CD4-positive, alpha-beta T cell treated with Interferon gamma for 1 hour (primary cell): Measurements from ENCODE around the gene ENO3.
A peak's percentile ranks its signal among the peaks of the same experiment; 100 is the strongest.

Experiments
- DNase-seq: peaks from one replicate; pipeline ENCODE4 v3.0.0-alpha.2; 2020

ENO3 gene

DNA sequence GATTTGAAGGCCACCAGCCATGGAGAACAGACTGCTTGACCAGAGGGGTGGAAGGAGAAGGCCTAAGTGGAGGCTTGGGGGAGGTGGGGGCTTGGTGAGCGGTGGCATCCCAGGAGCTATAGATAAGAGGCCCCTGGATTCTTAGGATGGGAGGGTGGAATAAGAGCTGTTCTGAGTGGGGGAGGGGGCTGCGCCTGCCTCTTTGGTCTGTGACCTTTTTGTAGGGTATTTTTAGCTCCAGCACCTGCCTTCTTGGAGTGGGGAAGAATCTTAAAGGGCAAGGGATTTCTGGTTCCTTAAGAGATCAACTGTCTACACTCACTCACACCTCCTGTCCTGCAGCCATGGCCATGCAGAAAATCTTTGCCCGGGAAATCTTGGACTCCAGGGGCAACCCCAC, 567 bp downstream of the ENO3 start:
- DNase-seq = no peak

DNA sequence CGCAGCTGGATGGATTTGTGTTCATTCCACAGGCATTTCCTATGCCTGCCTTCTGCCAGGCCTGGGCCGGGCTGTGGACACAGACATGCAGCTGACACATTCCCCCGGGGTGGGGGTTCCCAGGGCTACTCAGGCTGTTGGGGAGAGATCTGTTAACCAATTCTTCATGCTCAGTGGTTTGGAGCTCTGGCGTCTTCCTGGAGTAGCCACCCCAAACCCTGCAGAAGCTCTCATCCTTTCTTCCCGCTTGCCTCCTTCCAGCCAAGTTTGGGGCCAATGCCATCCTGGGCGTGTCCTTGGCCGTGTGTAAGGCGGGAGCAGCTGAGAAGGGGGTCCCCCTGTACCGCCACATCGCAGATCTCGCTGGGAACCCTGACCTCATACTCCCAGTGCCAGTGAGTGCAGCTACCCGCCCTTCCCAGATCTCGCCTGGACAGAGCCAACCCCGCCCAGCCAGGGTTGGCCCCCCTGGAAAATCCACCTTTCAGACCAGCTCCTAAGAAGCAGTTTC, 2.6 kb downstream of the ENO3 start:
- DNase-seq = no peak

DNA sequence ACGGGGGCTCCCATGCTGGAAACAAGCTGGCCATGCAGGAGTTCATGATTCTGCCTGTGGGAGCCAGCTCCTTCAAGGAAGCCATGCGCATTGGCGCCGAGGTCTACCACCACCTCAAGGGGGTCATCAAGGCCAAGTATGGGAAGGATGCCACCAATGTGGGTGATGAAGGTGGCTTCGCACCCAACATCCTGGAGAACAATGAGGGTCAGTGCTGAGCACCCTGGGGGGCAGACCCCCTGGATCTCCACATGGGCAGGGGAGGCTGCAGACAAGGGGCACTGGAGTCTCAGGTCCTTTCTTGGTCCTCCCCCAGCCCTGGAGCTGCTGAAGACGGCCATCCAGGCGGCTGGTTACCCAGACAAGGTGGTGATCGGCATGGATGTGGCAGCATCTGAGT, 4.2 kb downstream of the ENO3 start:
- DNase-seq = no peak

DNA sequence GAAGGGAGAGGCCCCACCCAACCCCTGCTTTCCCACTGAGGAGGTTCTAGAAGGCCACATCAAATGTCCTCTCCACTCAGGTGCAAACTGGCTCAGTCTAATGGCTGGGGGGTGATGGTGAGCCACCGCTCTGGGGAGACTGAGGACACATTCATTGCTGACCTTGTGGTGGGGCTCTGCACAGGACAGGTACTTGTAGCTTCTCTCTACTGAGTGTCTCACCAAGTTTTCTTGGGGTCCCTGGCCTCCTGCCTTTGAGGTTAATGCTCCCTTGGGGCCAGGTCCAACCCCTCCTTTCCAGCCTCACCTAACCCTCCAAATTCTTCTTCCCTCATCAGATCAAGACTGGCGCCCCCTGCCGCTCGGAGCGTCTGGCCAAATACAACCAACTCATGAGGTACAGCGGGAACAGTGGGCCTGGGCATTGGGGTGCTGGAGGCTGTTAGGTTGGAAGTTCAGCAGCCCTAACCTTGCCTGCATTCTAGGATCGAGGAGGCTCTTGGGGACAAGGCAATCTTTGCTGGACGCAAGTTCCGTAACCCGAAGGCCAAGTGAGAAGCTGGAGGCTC, 5.7 kb downstream of the ENO3 start:
- DNase-seq = no peak

DNA sequence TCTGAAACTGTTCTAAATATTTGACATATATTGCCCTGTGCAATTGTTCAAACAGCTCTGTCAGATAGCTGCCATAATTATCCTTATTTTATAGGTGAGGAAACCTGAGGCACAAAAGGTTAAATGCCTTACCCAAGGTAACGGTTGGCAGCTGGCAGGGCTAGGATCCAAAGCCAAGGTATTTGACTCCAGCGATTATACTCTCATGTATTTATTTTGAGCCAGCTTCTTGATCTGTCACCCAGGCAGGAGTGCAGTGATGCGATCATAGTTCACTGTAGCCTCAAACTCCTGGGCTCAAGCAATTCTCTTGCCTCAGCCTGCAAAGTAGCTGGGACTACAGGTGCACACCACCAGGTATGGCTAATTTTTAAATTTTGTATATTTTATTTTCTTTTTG, 7.2 kb downstream of the ENO3 start:
- no peak for DNase-seq

DNA sequence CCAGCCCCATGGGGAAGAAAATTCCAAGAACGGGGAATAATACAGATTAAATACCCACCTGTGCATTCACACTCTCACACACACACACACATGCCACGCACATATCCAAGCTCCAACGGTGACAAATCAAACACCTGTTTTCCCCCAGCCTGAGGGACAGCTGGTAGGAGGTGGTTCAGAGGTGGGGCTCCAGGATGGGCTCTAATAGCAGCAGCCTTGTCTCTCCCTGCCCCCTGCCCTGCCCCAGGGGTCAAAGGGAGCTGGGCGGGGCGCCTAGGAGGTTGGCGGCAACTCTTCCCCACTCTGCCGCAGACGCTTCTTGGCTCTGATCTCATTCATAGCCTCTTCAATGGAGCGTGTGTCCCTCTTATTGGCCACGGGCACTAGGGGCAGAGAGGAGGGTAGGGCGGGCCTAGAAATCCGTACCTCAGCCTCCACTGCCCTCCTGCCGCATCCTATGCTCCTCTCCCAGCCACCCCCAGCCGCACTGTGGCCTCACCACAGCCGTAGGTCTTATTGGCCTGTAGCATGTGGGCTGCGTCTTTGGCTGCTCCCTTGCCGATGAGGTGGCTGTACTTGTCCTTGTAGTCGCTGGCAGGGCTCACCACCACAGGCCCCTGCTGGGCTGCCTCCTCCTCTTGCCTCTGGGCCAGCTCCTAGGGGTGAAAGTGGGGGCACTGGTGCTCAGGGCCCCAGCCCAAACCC, 8.5 kb downstream of the ENO3 start:
- DNase-seq = no peak

DNA sequence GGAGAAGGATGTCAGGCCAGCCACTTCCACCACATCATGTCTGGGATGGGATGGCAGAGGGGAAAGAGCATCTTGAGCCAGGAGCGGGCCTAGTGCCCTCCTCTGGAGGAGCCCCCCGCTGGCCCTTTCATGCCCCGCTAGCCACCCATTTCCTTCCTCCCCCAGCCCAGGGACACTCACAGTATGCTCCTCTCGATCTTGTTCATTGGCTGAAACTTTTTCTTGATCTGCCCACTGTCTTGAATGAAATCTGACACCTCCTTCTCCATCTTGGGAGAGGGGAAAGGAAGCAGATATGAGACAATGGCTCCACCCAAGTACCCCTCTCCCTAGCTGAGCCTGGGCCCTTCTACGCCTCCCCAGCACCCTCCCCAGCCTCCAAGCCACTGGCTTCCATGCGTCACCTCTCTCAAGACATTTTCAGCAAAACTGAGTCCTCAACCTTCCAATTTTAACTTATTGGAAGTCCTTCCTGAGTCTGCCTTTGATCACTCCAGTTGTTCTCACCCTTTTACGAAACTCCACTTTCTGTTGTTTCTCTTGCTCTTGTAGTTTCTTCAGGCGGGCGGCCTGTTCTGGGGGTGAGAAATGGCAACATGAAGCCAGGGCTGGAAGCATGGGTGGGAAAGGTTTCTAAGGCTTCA, 9.5 kb downstream of the ENO3 start:
- DNase-seq = no peak

DNA sequence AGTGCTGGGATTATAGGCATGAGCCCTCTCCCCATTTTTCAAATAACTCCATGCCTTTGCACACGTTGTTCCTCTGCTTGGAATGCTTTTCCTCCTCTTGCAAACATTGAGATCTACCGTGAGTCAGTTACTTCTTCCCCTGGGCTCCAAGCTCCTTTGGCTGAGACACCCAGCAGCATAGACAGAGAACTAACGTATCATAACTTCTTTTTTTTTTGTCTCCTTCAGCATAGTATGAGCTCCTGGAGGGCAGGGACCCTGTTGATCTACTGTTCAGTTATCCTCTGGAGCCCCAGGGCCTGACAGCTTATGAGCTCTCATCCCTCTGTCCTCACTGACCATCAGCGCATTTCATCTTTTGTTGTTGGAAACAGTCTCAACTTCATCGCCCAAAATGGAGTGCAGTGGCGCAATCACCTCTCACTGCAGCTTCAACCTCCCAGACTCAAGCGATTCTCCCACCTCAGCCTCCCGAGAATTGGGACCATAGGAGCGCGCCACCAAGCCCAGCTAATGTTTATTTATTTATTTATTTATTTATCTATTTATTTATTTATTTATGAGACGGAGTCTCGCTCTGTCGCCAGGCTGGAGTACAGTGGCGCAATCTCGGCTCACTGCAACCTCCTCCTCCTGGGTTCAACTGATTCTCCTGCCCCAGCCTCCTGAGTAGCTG, 14.5 kb downstream of the ENO3 start:
- no peak for DNase-seq

DNA sequence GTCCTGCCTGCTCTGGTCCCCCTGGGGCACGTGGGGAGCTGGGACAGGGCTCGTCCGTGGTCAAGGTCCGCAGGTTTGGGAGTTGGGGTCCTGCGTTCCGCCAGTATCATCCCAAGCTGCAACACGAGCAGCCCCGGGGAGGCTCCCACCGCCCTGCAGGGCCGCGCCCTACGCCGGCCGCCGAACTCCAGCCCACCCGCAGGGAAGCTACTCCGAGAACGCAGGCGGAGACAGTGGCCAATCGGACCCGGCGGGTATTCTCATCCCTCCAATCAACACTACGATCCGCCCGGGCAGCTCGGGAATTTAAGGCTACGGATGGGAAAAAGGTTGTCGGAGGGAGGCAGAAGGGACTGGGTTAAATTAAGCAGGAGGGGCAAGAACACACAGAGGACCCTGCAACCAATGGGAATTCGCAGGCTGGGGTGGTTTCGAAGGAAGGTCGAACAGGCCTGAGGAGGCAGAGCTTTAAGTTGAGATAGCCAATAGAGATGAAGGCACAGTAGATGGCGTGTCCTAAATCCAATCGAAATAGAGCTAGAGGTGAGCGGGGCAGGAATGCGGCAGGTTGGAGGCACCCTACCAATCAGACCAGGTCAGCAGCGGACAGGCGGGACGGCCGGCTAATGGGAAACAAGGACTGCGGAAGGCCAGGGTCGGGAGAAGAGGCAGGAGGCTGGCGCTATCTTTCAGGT, 16.1 kb downstream of the ENO3 start:
- peak; percentile 99 for DNase-seq

DNA sequence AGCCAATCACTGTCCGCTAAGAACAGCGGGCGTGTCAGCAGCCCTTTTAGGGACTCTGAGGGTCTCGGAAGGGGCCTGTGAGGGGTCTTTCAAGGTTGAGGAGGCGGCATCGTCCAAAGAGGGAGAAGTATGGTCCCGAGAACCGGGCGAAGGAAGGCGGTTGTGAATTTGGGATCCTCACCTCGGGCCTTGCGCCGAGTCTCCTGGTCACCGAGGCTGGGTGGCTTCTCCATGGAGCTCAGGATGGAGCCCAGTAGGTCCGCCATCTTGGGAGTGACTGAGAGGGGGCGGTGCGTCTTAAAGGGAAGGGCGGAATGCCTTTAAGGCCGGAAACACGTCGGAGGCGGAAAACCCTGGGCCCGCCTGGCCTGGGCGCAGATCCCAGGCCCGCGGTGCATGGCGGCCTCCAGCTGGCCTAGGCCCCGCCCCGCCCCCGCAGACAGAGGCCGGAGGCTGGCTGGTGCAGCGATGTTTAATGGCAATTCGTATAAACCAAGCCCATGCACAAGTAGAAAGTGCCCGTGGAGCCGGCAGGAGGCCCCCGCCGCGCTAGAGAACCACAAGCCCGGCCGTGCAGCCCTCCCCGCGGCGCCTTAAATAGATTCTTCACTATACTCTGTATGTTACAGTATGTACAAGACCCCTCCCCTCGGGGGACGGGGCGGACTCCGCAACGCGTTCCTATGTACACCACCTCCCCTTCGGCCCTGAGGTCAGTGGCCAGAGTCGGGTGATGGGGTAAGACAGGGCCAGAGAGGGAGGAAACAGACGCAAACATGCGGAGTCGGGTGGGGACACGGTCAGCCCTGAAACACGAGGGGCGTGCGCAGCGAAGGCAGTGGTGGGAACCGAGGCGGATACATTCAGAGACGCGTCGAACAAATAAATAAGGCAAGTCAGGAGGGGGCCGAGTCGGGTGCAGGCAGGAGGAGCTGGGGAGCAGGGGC, 16.9 kb downstream of the ENO3 start, which contains the start of gene SPAG7:
SPAG7 (minus strand) TSS at position 279 of the 947 bp plus-strand sequence; CDS start at position 266, 13 bp downstream.
- peak; percentile 93 for DNase-seq

DNA sequence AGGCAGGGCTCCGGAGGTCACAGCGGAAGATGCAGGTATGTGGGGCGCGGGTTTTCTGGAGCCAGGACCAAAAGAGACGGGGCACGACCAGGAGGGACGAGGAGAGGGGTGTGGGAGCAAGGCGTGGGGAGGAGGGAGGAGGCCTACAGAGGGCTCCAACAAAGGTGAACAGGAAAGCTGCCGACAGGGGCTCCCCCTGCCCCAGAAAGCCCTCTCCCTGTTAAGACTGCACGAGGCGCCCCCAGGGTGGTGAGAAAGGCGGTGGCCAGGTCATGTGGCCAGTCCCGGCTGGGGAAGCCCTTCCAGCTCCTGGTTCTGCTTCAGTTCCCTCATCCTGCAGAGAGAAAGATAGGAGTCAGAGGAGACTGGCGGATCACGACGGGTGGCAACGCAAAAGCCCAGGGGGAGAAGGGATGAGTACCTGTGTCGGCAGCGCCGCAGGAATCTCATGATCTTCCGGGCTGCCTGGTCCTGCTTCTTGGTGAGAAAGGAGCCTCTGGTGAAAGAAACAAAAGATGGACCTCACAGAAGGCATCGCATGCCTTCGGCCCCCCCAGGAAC, 17.6 kb downstream of the ENO3 start:
- no peak for DNase-seq

DNA sequence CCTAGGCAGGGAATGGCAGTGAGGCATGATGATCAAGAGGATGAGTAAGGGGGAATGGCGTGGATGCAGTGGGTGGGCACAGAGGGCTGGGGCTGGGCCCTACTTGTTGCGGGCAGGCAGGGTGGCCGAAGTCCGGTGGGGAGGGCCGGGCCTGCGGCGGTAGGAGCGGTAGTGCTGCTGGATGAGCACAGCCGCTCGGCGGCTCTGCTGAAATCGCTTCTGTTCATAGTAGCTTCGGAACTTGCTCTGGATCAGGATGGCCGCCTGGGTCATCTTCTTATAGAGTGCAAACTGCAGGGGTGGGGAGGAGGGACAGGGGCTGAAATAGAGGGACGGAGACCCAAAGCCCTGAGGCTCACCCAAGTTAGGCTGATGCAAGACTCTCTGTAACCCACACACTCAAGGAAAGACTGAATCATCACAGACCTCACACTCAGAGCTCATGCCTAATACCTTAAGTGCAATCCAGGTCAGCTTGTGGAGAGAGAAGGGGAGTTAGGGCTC, 18.2 kb downstream of the ENO3 start:
- no peak for DNase-seq

DNA sequence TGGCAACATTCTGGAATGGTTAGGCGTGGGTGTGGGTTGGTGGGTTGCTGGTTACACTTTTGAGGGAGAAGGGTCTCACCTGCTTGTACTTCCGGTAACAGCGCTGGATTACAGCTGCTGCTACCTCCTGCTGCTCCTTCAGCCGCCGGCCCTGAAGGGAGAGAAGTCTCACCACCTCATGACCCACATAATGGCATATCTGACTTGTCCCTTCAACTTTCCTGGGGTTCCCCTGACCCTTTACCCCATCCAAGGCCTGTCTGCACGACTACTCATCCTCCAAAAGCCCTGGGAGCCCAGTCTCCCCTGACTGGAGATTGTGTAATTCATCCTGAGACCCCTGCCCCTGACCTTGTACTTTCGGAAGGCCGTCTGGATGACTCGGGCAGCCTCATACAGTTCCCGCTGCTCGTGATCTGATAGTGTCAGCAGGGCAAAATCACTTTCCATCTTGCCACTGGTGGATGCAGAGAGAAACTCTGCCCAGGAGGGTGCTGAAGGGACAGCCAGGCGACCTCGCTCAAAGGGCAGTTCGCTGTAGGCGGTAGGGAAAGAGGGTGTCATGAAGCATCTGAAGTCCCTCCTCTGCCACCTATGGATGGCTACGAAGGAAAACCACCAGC, 18.7 kb downstream of the ENO3 start:
- no peak for DNase-seq

DNA sequence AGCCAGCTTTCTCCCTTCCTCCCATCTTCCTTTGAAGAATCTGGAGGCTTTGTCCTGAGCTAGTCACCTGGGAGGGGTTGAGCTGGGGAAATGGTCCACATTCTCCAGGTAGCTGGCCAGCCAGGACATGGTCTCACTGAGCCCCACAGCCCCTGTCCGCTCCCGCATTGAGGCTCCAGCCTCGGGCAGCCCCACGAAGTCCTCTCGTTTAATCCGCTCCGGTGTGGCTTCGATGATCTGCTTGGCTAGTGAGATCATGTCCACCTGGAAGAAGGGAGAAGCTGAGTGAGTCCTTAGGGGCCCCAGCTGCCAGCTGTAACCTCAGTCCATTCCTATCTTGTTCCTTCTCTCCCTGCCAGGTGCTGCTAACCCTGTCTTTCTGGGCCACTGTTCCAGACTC, 19.4 kb downstream of the ENO3 start:
- DNase-seq = no peak

DNA sequence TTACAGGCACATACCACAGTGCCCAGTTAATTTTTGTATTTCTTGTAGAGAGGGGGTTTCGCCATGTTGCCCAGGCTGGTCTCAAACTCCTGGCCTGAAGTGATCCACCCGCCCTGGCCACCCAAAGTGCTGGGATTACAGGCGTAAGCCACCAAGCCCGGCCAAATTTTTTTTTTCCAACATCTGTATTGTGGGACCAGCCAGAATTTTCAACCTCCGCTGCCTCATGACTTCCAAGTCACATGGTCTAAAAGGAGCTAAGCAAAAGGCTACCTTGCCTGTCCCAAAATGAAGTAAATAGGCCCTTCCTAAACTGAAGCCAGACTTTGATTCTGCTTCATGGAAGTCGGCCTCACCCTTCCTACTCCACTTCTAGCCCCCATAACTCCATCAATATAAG, 20.9 kb downstream of the ENO3 start:
- no peak for DNase-seq

DNA sequence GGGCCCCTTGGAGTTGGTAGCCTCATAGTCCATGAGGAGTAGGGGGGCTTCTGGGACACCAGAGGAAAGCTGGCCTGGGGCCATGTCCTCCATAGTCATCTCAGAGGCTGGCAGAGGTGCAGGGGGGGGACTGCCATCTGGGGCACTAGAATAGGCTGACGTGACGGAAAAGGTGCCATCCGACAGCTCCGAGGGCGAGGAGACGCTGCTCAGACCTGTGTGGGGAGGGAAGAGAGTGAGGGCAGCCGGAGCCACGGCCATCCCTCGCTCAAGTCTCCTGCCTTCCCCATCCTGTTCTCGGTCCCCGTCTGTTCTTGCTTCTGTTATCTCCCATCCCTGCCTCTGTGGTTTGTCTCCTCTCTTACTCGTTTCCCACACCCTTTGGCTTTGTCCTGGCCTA, 21.4 kb downstream of the ENO3 start:
- no peak for DNase-seq

DNA sequence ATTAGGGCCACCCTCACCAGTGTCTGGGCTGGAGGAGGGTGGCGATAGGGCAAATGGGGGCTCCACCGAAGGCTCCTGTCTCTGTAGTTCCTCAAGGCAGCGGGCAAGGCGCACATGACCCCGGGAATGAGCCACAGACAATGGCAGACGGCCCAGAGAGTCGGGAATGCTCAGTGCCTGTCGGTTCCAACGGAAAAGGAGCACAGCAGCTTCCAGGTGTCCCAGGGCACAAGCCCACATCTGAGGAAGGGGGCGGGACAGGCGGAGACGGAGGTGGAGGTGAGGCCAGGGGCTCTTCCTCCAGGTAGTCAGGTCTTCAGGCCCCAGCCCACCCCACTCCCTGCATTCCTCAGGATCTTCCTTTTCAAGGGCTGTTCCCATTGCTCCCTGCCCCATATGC, 21.8 kb downstream of the ENO3 start:
- no peak for DNase-seq

DNA sequence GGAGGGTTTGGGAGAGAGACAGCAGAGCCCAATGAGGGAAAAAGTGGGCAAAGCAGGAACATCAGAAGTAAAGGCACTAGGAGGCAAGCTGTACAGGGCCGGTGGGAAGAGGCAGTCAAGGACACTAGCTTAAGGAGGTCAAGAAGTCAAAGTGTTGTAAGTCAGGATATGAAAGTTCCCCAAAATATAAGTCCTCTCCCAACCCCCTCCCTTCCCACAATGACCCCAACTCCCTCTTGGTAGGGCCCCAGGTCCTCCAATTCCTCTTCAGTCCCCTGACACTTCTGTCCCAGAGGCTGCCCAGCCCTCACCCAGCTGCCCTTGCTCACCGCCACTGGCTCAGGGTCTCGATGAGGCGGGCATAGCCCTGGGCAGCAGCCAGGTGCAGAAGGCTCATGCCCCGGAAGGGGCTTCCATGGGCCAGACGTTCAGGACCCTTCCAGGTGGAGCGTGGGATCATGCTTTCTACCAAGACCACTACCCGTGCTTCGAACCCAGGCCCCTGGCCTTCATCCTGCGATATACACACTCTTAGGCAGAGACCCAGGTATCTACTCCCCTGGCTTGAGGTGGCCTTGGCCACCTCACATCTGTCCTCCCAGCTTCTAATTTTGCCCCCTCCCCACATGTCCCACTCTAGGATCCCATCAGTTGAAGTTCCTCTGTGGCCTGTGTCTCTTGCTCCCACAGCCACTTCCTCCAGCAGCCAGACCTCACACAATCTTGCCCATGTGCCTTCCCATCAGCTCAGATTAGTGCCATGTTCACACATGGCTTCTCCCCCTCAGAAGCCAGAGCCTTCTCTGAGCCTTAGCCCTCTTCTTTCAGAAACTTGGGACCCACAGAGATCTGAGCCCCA, 22.6 kb downstream of the ENO3 start:
- no peak for DNase-seq

DNA sequence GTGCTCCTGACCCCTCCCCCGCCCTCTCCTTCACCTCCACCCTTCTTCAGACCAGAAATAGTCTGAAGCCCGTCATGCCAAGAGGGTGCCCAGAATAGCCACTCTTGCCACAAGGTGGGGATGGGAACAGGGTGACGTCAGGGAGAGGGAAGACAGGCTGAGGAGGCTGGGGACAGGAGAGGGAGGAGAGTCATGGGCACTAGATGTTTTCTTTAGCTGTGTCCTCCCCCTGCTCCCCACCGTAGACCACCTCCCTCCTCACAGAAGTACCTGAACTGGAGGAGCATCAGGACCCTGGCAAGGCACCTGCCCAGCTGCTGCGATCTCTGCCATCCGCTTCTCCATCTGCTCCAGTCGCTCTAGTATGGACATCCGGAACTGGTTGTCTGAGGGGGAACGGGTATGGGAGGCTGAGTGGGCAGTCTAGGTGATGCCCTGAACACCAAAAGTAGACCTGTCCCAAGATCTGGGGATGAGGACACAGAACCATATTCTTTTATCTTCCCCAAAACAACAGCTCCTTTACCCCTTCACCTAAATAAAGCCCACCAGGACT, 23.3 kb downstream of the ENO3 start:
- DNase-seq = no peak
